Measurements from ENCODE around the gene CNTNAP1. TPM values are rescaled to one million over a fixed set of nuclear protein-coding genes. Genes with fewer than 3 reads are reported as not detected.

The CNTNAP1 gene
- total RNA-seq, 1 experiment from 2014 or later: 6.4 TPM

DNA sequence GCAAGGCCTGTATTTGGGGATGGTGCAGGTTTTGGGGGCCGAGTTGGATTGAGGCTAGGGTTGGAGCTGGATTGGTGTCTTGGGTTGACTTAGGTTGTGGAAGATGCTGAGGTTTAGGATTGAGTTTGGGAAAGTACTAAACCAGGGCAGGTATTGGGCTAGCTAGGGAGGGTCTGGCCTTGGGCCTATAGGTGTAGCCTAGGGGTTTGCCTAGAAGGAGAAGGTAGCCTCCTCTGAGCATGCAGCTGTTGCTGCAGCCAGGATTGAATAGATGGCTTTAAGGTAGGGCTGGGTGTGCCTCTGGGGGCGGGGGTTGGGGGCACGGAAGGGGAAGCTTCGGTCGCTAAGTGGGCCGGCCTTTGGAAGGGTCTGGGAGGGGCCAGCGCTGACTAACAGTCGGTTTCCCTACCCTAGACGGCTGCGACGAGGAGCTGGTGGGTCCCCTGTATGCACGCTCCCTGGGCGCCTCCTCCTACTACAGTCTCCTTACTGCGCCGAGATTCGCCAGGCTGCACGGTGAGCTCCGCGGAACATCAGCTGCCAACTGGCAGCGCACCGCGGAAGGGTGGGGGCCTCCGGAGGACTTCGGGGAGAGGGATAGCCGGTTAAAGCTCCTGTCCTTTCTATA, 1.2 kb downstream of the CNTNAP1 start:
- H3K9me2 ChIP-seq (ENCODE audit: insufficient read depth): no peaks in the 10 kb centered on the region
- peaks cover 32 to 46% of the 10 kb centered on the region in 2 experiments for H3K4me1 ChIP-seq (ENCODE audit: control insufficient read depth in 1 of 2, insufficient read depth in 2 of 2, low read length in 2 of 2)
- H3K4me3 ChIP-seq (replicated peaks in 1 of 2; ENCODE audit: low read depth in 1 of 2, low read length in 2 of 2): peak overlapping the region in 1 of 2 experiments; percentile 70; a peak in 1 of 4 replicates
- H3K36me3 ChIP-seq (ENCODE audit: control insufficient read depth in 1 of 2, insufficient read depth in 2 of 2, low read length in 2 of 2): no peaks in the 10 kb centered on the region
- ATAC-seq (no peak), DNase-seq (ENCODE audit: low read depth, low spot score) (no peak)
- H4K20me1 ChIP-seq (ENCODE audit: insufficient read depth): no peaks in the 10 kb centered on the region
- H3K9ac ChIP-seq (ENCODE audit: low read length): no peak overlapping the region
- H3K9me3 ChIP-seq (ENCODE audit: control insufficient read depth in 1 of 2, insufficient read depth in 1 of 2, low read depth in 1 of 2, low read length in 2 of 2): no peaks in the 10 kb centered on the region
- no peak overlapping the region for H2AFZ ChIP-seq (ENCODE audit: low read depth, low read length, poor library complexity, severe bottlenecking)
- H3K79me2 ChIP-seq (ENCODE audit: insufficient read depth, low read length): no peaks in the 10 kb centered on the region
- no TSS peak for BruUV-seq (replicated peaks)
- no peaks in the 10 kb centered on the region for H3K27me3 ChIP-seq (ENCODE audit: insufficient read depth, low read length)
- H3K4me2 ChIP-seq (ENCODE audit: low read length): peak overlapping the region; percentile 99
- no peak for TF ChIP-seq CEBPB (IDR thresholded peaks at IDR 0.05; ENCODE audit: low read depth)
- TF ChIP-seq, protein P1, sequence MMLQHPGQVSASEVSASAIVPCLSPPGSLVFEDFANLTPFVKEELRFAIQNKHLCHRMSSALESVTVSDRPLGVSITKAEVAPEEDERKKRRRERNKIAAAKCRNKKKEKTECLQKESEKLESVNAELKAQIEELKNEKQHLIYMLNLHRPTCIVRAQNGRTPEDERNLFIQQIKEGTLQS (IDR thresholded peaks at IDR 0.05): no peak
- TF ChIP-seq RAD21 (IDR thresholded peaks at IDR 0.05; ENCODE audit: low read depth): no peak
- no peak for TF ChIP-seq SIN3A (IDR thresholded peaks at IDR 0.05; ENCODE audit: low read depth)
- no peak for TF ChIP-seq CTCF (IDR thresholded peaks at IDR 0.05 in 2 of 3, conservative IDR thresholded peaks at IDR 0.05 in 1 of 3; ENCODE audit: borderline replicate concordance in 1 of 3, insufficient read depth in 1 of 3, low read depth in 2 of 3, low read length in 2 of 3)
- TF ChIP-seq EZH2phosphoT487 (IDR thresholded peaks at IDR 0.05; ENCODE audit: borderline replicate concordance): no peak
- no peak for TF ChIP-seq POLR2AphosphoS5 (IDR thresholded peaks at IDR 0.05; ENCODE audit: low read depth, low read length)
- no peak for TF ChIP-seq ZNF274 (IDR thresholded peaks at IDR 0.05; ENCODE audit: low read depth, low read length)
- no peak for TF ChIP-seq ZBTB33 (IDR thresholded peaks at IDR 0.05; ENCODE audit: extremely low read depth, insufficient replicate concordance, low read length)
- TF ChIP-seq ELF1 (IDR thresholded peaks at IDR 0.05; ENCODE audit: borderline replicate concordance, low read depth): no peak
- TF ChIP-seq JUND (IDR thresholded peaks at IDR 0.05): no peak
- POLR2A ChIA-PET: interaction anchor here (1.0 kb wide), 2 partner anchors 105 to 106 kb away, joined by 3 to 5 read pairs; partner anchors contain the start of gene PSMC3IP
- no peak overlapping the region; the same call in 1 of the 2 replicates for H3K27ac ChIP-seq (ENCODE audit: low read depth, low read length)
- intact Hi-C loops (cut with micrococcal nuclease): no loop called here
- CTCF ChIA-PET: interaction anchor here (1.3 to 1.9 kb wide), 2 partner anchors 10 to 105 kb away, joined by 3 to 12 read pairs; partner anchors contain the start of gene PSMC3IP
- RAD21 ChIA-PET (ENCODE audit: low non-redundant PET in 1 of 2, low total read pairs in 2 of 2, uncharacterized antibody in 2 of 2, unreplicated experiment in 2 of 2): interaction anchor here in 1 of 2 experiments (1.1 kb wide), 1 partner anchor 105 kb away, joined by 3 read pairs; no protein-coding TSS in a partner anchor
